H7 (cell line): ENCODE measurements around the gene ZNF277. TPM values are rescaled to one million over a fixed set of nuclear protein-coding genes. Genes with fewer than 3 reads are reported as not detected.

ENCODE experiments used
- DNase-seq: peaks from one replicate; pipeline ENCODE4 v3.0.0; 2012
- H3K27me3 ChIP-seq: 2 replicates; pipeline ENCODE4 v1.6.0; 2011; ENCODE audit warnings: mild to moderate bottlenecking, low read length; ENCODE audit not compliant: control insufficient read depth, insufficient read depth
- H3K36me3 ChIP-seq: replicated peaks from 2 replicates; pipeline ENCODE4 v1.5.1; 2011; ENCODE audit warnings: low read length; ENCODE audit not compliant: control insufficient read depth, insufficient read depth
- H3K4me3 ChIP-seq: 2 replicates; pipeline ENCODE4 v1.5.1; 2011; ENCODE audit warnings: low read depth, mild to moderate bottlenecking, control low read depth, low read length, moderate library complexity; ENCODE audit not compliant: insufficient read depth
- total RNA-seq: library from RNA; depleted of rRNA; stranded (reverse); fragments of >200 nt; shearing (Covaris generic); gene quantifications from 2 replicates; pipeline ENCODE4 v1.2.3, GENCODE V29; 2014

ZNF277 gene
- total RNA-seq, 1 experiment from 2014 or later = 29.8 TPM

DNA sequence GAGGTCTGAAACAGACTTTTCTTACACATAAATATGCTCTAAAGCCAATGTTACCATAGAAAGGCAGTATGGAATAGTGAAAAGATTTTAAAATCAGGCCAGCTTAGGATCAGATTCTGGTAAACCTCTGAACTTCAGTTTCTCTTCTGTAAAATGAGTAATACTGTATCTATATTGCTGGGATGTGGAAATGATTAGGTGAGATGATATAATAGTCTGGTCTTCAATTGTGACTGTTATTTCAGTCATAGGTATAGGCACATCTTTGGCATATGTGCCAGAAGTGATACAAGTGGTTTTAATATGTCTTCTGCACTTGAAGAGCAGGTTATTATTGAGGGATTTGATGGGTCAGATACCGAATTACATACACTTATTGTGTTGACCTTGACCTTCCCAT lies 7.2 kb downstream of the ZNF277 start:
- H3K36me3 ChIP-seq = no peaks in the 10 kb centered on the region
- DNase-seq = no peak
- no peaks in the 10 kb centered on the region for H3K27me3 ChIP-seq
- no peak overlapping the region for H3K4me3 ChIP-seq

DNA sequence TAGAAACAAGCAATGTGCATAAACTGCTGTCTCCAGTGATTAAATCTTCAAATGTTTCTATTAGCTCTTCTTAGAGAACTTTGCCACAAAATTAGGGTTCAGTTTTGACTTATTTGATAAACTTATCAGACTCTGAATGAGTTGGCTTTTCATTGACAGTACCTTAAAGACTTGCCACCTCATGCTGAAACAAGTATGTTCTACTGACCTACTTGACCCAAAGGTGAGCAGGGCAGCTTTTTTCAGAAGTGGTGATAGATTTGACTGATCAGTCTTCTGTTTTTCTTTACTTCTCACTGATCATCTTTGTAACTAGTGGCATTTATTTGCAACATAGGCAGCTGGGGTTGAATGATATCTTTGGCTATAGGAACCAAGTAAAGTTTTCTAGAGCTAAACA lies 7.8 kb downstream of the ZNF277 start:
- no peak overlapping the region for H3K4me3 ChIP-seq
- no peak for DNase-seq
- H3K36me3 ChIP-seq = no peaks in the 10 kb centered on the region
- no peaks in the 10 kb centered on the region for H3K27me3 ChIP-seq

GRCh38 chr7:112214883-112215282 lies 8.4 kb downstream of the ZNF277 start:
- no peak overlapping the region for H3K4me3 ChIP-seq
- no peaks in the 10 kb centered on the region for H3K36me3 ChIP-seq
- H3K27me3 ChIP-seq = no peaks in the 10 kb centered on the region
- DNase-seq = no peak

DNA sequence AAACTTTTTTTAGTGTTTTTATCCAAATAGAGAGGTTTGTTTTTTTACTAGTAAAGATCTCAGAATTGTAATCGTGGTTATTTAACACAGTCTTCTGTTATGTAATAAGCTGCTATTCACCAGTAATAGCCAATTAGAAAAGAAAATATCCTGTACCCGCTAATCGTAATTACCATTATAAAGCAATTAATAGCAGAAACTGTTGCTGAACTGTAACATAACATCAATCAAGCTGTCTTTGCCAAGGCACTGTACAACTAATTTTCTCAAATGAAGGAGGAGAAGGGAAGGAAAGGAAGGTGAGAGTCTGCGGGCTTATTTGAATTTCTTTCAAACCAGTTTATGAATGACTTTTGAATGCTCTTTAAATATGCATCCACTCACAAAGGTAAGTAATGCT lies 9.3 kb downstream of the ZNF277 start:
- no peak for DNase-seq
- Histone ChIP-seq H3K27me3 (no peaks in the 10 kb centered on the region), H3K36me3 (no peaks in the 10 kb centered on the region), H3K4me3 (no peak overlapping the region)

GRCh38 chr7:112220877-112221434 lies 14.5 kb downstream of the ZNF277 start:
- Histone ChIP-seq H3K4me3 (no peak overlapping the region), H3K27me3 (no peaks in the 10 kb centered on the region), H3K36me3 (no peaks in the 10 kb centered on the region)
- DNase-seq = no peak

GRCh38 chr7:112223310-112223709 lies 16.8 kb downstream of the ZNF277 start:
- Histone ChIP-seq H3K4me3 (no peak overlapping the region), H3K27me3 (no peaks in the 10 kb centered on the region), H3K36me3 (no peaks in the 10 kb centered on the region)
- no peak for DNase-seq

- Histone ChIP-seq H3K27me3 (no peaks in the 10 kb centered on the region), H3K4me3 (no peak overlapping the region), H3K36me3 (no peaks in the 10 kb centered on the region)
- DNase-seq = no peak
Observed at GRCh38 chr7:112224186-112224585, 17.7 kb downstream of the ZNF277 start.

DNA sequence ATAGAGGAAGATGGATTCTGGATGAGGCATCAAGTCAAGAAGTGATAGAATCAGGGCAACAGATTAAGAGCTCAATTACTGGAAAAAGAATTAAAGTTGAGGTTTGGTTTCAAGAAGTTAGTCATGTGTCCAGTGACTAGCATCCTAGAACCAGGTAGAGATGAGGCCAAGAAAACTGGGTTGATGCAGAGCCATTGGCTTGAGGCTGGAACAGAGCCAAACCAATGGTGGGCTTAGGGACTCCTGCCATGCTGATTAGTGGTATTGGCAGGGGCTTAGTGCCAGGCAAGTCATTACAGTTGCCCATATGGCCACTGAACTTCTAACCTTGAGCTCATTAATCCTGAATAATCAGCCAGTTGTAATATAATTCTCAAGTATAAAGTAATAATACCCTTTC lies 18.5 kb downstream of the ZNF277 start:
- no peak for DNase-seq
- H3K4me3 ChIP-seq = no peak overlapping the region
- H3K27me3 ChIP-seq = no peaks in the 10 kb centered on the region
- no peaks in the 10 kb centered on the region for H3K36me3 ChIP-seq

GRCh38 chr7:112226701-112227276 lies 20.3 kb downstream of the ZNF277 start:
- Histone ChIP-seq H3K27me3 (no peaks in the 10 kb centered on the region), H3K4me3 (no peak overlapping the region), H3K36me3 (no peaks in the 10 kb centered on the region)
- DNase-seq = no peak

- no peak for DNase-seq
- Histone ChIP-seq H3K36me3 (no peaks in the 10 kb centered on the region), H3K4me3 (no peak overlapping the region), H3K27me3 (no peaks in the 10 kb centered on the region)
Observed at GRCh38 chr7:112228632-112229031, 22.1 kb downstream of the ZNF277 start.

GRCh38 chr7:112232212-112232978 lies 25.9 kb downstream of the ZNF277 start:
- Histone ChIP-seq H3K27me3 (no peaks in the 10 kb centered on the region), H3K4me3 (no peak overlapping the region), H3K36me3 (no peaks in the 10 kb centered on the region)
- DNase-seq = no peak

- no peak overlapping the region for H3K4me3 ChIP-seq
- H3K36me3 ChIP-seq = no peaks in the 10 kb centered on the region
- no peak for DNase-seq
- H3K27me3 ChIP-seq = no peaks in the 10 kb centered on the region
Observed at GRCh38 chr7:112233048-112233697, 26.7 kb downstream of the ZNF277 start.

DNA sequence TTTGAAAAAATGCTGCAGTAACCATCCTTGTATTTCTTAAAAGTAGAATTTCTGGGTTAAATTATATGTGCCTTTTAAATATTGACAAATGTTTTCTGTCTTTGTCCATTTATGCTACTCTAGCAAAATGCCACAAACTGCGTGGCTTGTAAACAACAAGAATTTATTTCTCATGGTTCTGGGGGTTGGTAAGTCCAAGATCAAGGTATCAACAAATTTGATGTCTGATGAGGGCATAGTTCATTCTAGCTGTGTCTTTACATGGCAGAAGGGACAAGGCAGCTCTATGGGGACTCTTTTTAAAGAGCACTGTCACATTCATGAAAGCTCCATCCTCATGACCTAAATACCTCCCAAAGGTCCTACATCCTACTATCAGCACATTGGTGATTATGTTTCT lies 27.7 kb downstream of the ZNF277 start:
- Histone ChIP-seq H3K27me3 (no peaks in the 10 kb centered on the region), H3K36me3 (no peaks in the 10 kb centered on the region), H3K4me3 (no peak overlapping the region)
- DNase-seq = no peak

- Histone ChIP-seq H3K4me3 (no peak overlapping the region), H3K36me3 (no peaks in the 10 kb centered on the region), H3K27me3 (no peaks in the 10 kb centered on the region)
- DNase-seq = no peak
Observed at GRCh38 chr7:112236597-112236996, 30.1 kb downstream of the ZNF277 start.

DNA sequence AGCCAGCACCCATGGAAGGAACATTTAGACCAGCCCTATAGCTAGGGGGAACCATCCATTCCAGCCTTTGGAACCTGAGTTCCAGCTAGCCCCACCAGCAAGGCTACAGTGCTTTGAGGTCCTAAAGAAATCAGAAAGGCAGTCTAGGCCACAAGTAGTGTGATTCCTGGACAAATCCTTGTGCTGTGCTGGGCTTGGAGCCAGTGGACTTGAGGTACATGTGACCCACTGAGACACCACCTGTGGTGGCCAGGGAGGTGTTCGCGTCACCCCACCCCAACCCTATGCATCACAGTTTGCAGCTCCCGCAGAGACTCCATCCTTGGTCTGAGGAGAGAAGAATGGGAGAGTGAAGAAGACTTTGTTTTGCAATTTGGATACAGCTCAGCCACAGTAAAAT lies 31.8 kb downstream of the ZNF277 start:
- no peak for DNase-seq
- no peaks in the 10 kb centered on the region for H3K36me3 ChIP-seq
- no peaks in the 10 kb centered on the region for H3K27me3 ChIP-seq
- H3K4me3 ChIP-seq = no peak overlapping the region
